ENCODE measurements around the gene DPM2.

DPM2 gene

GRCh38 chr9:127916720-127917581 is 20.7 kb downstream of the DPM2 start, which contains the start of gene ST6GALNAC4:
Gene ST6GALNAC4 (minus strand): TSS chr9:127917041. CDS start chr9:127916419, 622 bp downstream.
- peak; percentile 88 for DNase-seq

GRCh38 chr9:127915801-127916719 is 21.6 kb downstream of the DPM2 start:
- DNase-seq = no peak

- DNase-seq = no peak
Observed at GRCh38 chr9:127915325-127915752, 22.3 kb downstream of the DPM2 start.

GRCh38 chr9:127913682-127914081 is 24.0 kb downstream of the DPM2 start:
- DNase-seq = no peak

GRCh38 chr9:127912882-127913281 is 24.8 kb downstream of the DPM2 start:
- no peak for DNase-seq

- DNase-seq = no peak
Observed at GRCh38 chr9:127912296-127912695, 25.4 kb downstream of the DPM2 start.

- no peak for DNase-seq
Observed at GRCh38 chr9:127910613-127911205, 26.9 kb downstream of the DPM2 start.

GRCh38 chr9:127909839-127910273 is 27.8 kb downstream of the DPM2 start:
- DNase-seq = no peak

GRCh38 chr9:127908660-127908926 is 29.1 kb downstream of the DPM2 start:
- DNase-seq = no peak

- no peak for DNase-seq
Observed at GRCh38 chr9:127907867-127908659, 29.6 kb downstream of the DPM2 start.

GRCh38 chr9:127905788-127906191 is 31.9 kb downstream of the DPM2 start:
- DNase-seq = no peak

- no peak for DNase-seq
Observed at GRCh38 chr9:127905004-127905728, 32.5 kb downstream of the DPM2 start.

- DNase-seq = no peak
Observed at GRCh38 chr9:127904561-127905003, 33.1 kb downstream of the DPM2 start.

GRCh38 chr9:127903557-127904475 is 33.8 kb downstream of the DPM2 start:
- DNase-seq = no peak

GRCh38 chr9:127899128-127899943 is 38.3 kb downstream of the DPM2 start, which contains the start of gene ST6GALNAC6:
Gene ST6GALNAC6 (minus strand): TSS chr9:127899603. CDS start chr9:127897981, 1,622 bp downstream.
- peak; percentile 55 for DNase-seq

- DNase-seq = no peak
Observed at GRCh38 chr9:127898433-127899127, 39.1 kb downstream of the DPM2 start.

GRCh38 chr9:127897193-127897692 is 40.4 kb downstream of the DPM2 start:
- peak; percentile 9 for DNase-seq

- DNase-seq = no peak
Observed at GRCh38 chr9:127896395-127897192, 41.1 kb downstream of the DPM2 start.

Data from NCI-H1436 (cell line).